Effector memory CD4-positive, alpha-beta T cell (primary cell): ENCODE data around the gene TERF2IP.

Experiments
- DNase-seq, 3 donors: peaks; one replicate each; pipeline ENCODE4 v3.0.0-alpha.2; 2020
- H3K27ac ChIP-seq: 2 replicates; pipeline ENCODE4 v1.7.0; 2013; ENCODE audit warnings: mild to moderate bottlenecking, low read length, moderate library complexity; ENCODE audit not compliant: insufficient read depth, poor library complexity, severe bottlenecking
- H3K27me3 ChIP-seq: replicated peaks from 2 replicates; pipeline ENCODE4 v1.7.0; 2013; ENCODE audit warnings: mild to moderate bottlenecking, low read length; ENCODE audit not compliant: insufficient read depth, control insufficient read depth, poor library complexity, severe bottlenecking
- H3K36me3 ChIP-seq: 2 replicates; pipeline ENCODE4 v1.7.0; 2013; ENCODE audit warnings: mild to moderate bottlenecking, low read length, moderate library complexity; ENCODE audit not compliant: control insufficient read depth, insufficient read depth
- H3K4me1 ChIP-seq: 2 replicates; pipeline ENCODE4 v1.7.0; 2013; ENCODE audit warnings: low read length, mild to moderate bottlenecking; ENCODE audit not compliant: control insufficient read depth, insufficient read depth, poor library complexity, severe bottlenecking
- H3K4me3 ChIP-seq: 2 replicates; pipeline ENCODE4 v1.7.0; 2013; ENCODE audit warnings: low read length, low read depth, mild to moderate bottlenecking; ENCODE audit not compliant: insufficient read depth, poor library complexity, severe bottlenecking
- H3K9me3 ChIP-seq: 2 replicates; pipeline ENCODE4 v1.7.0; 2013; ENCODE audit warnings: mild to moderate bottlenecking, low read length, moderate library complexity; ENCODE audit not compliant: control insufficient read depth

The TERF2IP gene

GRCh38 chr16:75620326-75621169 is 27.0 kb upstream of the TERF2IP start:
- DNase-seq: peak; percentile 43 to 64 (median 61)
- Histone ChIP-seq H3K27me3 (no peaks in the 10 kb centered on the region), H3K4me3 (no peak overlapping the region), H3K27ac (peak overlapping the region; percentile 11), H3K4me1 (peaks cover 24% of the 10 kb centered on the region), H3K9me3 (no peaks in the 10 kb centered on the region), H3K36me3 (peaks cover 6% of the 10 kb centered on the region)

GRCh38 chr16:75621170-75621477 is 26.4 kb upstream of the TERF2IP start:
- no peak for DNase-seq
- peaks cover 18% of the 10 kb centered on the region for H3K4me1 ChIP-seq
- H3K4me3 ChIP-seq: no peak overlapping the region
- peaks cover 9% of the 10 kb centered on the region for H3K36me3 ChIP-seq
- no peaks in the 10 kb centered on the region for H3K9me3 ChIP-seq
- H3K27me3 ChIP-seq: no peaks in the 10 kb centered on the region
- H3K27ac ChIP-seq: no peak overlapping the region

- H3K27ac ChIP-seq: peak within 1 kb of the TSS; percentile 87
- no peaks in the 10 kb centered on the region for H3K27me3 ChIP-seq
- peaks cover 21% of the 10 kb centered on the region for H3K4me1 ChIP-seq
- peak within 1 kb of the TSS; percentile 76 for H3K4me3 ChIP-seq
- H3K9me3 ChIP-seq: no peaks in the 10 kb centered on the region
- H3K36me3 ChIP-seq: peaks cover 8% of the 10 kb centered on the region
- peak; percentile 96 to 99 (median 99) for DNase-seq
Observed at GRCh38 chr16:75622761-75623605, 24.6 kb upstream of the TERF2IP start, which contains the start of gene ADAT1. TSS of gene ADAT1 (minus strand) at chr16:75623281. CDS start at chr16:75620799, 2,482 bp downstream.

- DNase-seq: no peak
- H3K27ac ChIP-seq: no peak overlapping the region
- H3K9me3 ChIP-seq: no peaks in the 10 kb centered on the region
- H3K36me3 ChIP-seq: peaks cover 27% of the 10 kb centered on the region
- H3K27me3 ChIP-seq: no peaks in the 10 kb centered on the region
- H3K4me3 ChIP-seq: no peak overlapping the region
- peaks cover 28% of the 10 kb centered on the region for H3K4me1 ChIP-seq
Observed at GRCh38 chr16:75624921-75625334, 22.6 kb upstream of the TERF2IP start.

GRCh38 chr16:75626806-75627205 is 20.8 kb upstream of the TERF2IP start:
- Histone ChIP-seq H3K9me3 (no peaks in the 10 kb centered on the region), H3K27ac (no peak overlapping the region), H3K4me1 (peaks cover 24% of the 10 kb centered on the region), H3K4me3 (no peak overlapping the region), H3K36me3 (peaks cover 42% of the 10 kb centered on the region), H3K27me3 (no peaks in the 10 kb centered on the region)
- DNase-seq: no peak

GRCh38 chr16:75627851-75628250 is 19.7 kb upstream of the TERF2IP start:
- no peak for DNase-seq
- Histone ChIP-seq H3K27me3 (no peaks in the 10 kb centered on the region), H3K36me3 (peaks cover 51% of the 10 kb centered on the region), H3K4me3 (no peak overlapping the region), H3K27ac (peak overlapping the region; percentile 25), H3K4me1 (peaks cover 20% of the 10 kb centered on the region), H3K9me3 (no peaks in the 10 kb centered on the region)

GRCh38 chr16:75628351-75628750 is 19.2 kb upstream of the TERF2IP start:
- Histone ChIP-seq H3K4me3 (no peak overlapping the region), H3K27ac (peak overlapping the region; percentile 25), H3K9me3 (no peaks in the 10 kb centered on the region), H3K27me3 (no peaks in the 10 kb centered on the region), H3K4me1 (peaks cover 20% of the 10 kb centered on the region), H3K36me3 (peaks cover 55% of the 10 kb centered on the region)
- no peak for DNase-seq

- Histone ChIP-seq H3K36me3 (peaks cover 63% of the 10 kb centered on the region), H3K27me3 (no peaks in the 10 kb centered on the region), H3K4me1 (peaks cover 20% of the 10 kb centered on the region), H3K4me3 (no peak overlapping the region), H3K27ac (peak overlapping the region; percentile 8), H3K9me3 (no peaks in the 10 kb centered on the region)
- no peak for DNase-seq
Observed at GRCh38 chr16:75629132-75629531, 18.4 kb upstream of the TERF2IP start.

- no peak overlapping the region for H3K4me3 ChIP-seq
- peaks cover 20% of the 10 kb centered on the region for H3K4me1 ChIP-seq
- no peak overlapping the region for H3K27ac ChIP-seq
- no peak for DNase-seq
- H3K27me3 ChIP-seq: no peaks in the 10 kb centered on the region
- H3K36me3 ChIP-seq: peaks cover 72% of the 10 kb centered on the region
- H3K9me3 ChIP-seq: no peaks in the 10 kb centered on the region
Observed at GRCh38 chr16:75630052-75630451, 17.5 kb upstream of the TERF2IP start.

- H3K4me3 ChIP-seq: no peak overlapping the region
Observed at GRCh38 chr16:75632857-75633256, 14.7 kb upstream of the TERF2IP start.

More at GRCh38 chr16:75632857-75633256, 14.7 kb upstream of the TERF2IP start:
- Histone ChIP-seq H3K27ac (no peak overlapping the region), H3K4me1 (peaks cover 9% of the 10 kb centered on the region), H3K9me3 (no peaks in the 10 kb centered on the region), H3K27me3 (no peaks in the 10 kb centered on the region), H3K36me3 (peaks cover 88% of the 10 kb centered on the region)
- no peak for DNase-seq
